HUES64 (cell line): ENCODE measurements around the gene ZC2HC1C.

Experiments used
- H3K27ac ChIP-seq: 2 replicates; pipeline ENCODE4 v1.7.0; 2013; ENCODE audit warnings: low read depth, low read length, inconsistent platforms
- H3K27me3 ChIP-seq: 2 replicates; pipeline ENCODE4 v1.6.1; 2013; ENCODE audit warnings: mild to moderate bottlenecking, low read length; ENCODE audit not compliant: insufficient read depth
- H3K36me3 ChIP-seq: 2 replicates; pipeline ENCODE4 v1.6.1; 2013; ENCODE audit warnings: mild to moderate bottlenecking, low read length; ENCODE audit not compliant: insufficient read depth
- H3K4me1 ChIP-seq: 2 replicates; pipeline ENCODE4 v1.6.1; 2013; ENCODE audit warnings: mild to moderate bottlenecking, low read length, moderate library complexity; ENCODE audit not compliant: insufficient read depth
- H3K4me3 ChIP-seq: 2 replicates; pipeline ENCODE4 v1.5.1; 2013; ENCODE audit warnings: mild to moderate bottlenecking, low read length, moderate library complexity
- H3K9ac ChIP-seq: 2 replicates; pipeline ENCODE4 v1.6.1; 2013; ENCODE audit warnings: mild to moderate bottlenecking, low read depth, low read length
- H3K9me3 ChIP-seq: 2 replicates; pipeline ENCODE4 v1.6.1; 2013; ENCODE audit warnings: low read depth, low read length; ENCODE audit not compliant: insufficient read depth
- WGBS: fragments of 150-250, 120-280 bp; methylation state at CpG from one replicate; pipeline ENCODE4 v1.1.7; 2013; ENCODE audit warnings: missing lambda C conversion rate; 5-methylcytosine and 5-hydroxymethylcytosine counted together

The ZC2HC1C gene

DNA sequence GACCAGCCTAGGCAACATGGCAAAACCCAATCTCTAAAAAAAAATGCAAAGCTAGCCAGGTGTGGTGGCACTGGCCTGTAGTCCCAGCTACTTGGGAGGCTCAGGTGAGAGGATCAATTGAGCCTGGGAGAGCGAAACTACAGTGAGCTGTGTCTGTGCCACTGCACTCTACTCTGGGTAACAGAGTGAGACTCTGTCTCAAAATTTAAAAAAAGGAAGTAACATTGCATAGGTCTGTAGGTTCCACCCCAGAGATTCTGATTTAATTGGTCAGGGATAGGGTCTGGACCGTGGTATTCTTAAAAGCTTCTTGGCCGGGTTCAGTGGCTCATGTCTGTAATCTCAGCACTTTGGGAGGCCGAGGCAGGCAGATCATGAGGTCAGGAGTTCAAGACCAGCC, 26.2 kb downstream of the ZC2HC1C start:
- Histone ChIP-seq H3K27me3 (no peaks in the 10 kb centered on the region), H3K4me3 (no peak overlapping the region), H3K9ac (no peak overlapping the region), H3K4me1 (peaks cover 8% of the 10 kb centered on the region; the same call in 1 of the 2 replicates), H3K9me3 (no peaks in the 10 kb centered on the region), H3K27ac (no peak overlapping the region), H3K36me3 (peaks cover 80% of the 10 kb centered on the region)
- WGBS, result 95% methylated on average over 4 of the region's 4 CpGs

DNA sequence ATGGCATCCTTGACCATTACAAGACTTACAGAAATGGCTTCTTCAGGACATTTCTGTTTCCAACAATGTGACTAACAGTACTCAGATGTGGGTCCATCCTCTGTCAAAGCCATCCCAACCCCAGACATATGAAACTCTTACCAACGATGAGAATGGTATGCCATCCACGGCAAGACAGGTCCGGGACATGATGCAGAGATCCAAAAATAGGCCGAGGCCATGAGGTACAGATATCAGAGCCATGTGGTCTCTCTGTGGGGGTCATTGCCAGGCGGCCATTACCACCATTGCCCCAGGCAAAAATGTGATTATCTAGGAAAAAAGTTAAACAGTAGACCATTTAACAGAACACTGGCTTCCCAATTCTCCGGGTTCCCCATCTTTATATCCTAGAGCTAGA, 27.5 kb downstream of the ZC2HC1C start:
- H3K9me3 ChIP-seq, result no peaks in the 10 kb centered on the region
- 94% methylated on average over 6 of the region's 6 CpGs for WGBS
- H3K9ac ChIP-seq, result no peak overlapping the region
- peaks cover 82% of the 10 kb centered on the region for H3K36me3 ChIP-seq
- peaks cover 8% of the 10 kb centered on the region; the same call in 1 of the 2 replicates for H3K4me1 ChIP-seq
- H3K4me3 ChIP-seq, result no peak overlapping the region
- no peaks in the 10 kb centered on the region for H3K27me3 ChIP-seq
- no peak overlapping the region for H3K27ac ChIP-seq

DNA sequence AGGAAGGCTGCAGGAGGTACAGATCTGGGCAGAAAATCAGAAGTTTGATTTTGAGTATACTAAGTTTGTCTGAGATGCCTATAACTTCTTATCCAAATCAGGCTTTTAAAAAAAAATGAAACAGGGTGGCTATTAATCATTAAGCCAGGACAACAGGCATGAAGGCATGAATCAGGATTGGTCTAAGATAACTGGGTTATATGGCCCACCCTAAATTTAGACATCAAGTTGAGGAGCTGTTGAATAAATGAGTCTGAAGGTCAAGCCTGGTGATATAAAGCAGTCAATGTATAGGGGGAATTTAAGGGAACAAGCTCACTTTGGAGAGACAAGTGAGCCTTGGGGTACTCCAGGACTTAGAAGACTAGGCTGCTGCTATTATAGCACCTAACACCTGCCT, 28.8 kb downstream of the ZC2HC1C start:
- Histone ChIP-seq H3K9ac (no peak overlapping the region), H3K9me3 (no peaks in the 10 kb centered on the region), H3K4me1 (peaks cover under 1% of the 10 kb centered on the region; the same call in 1 of the 2 replicates), H3K36me3 (peaks cover 88% of the 10 kb centered on the region), H3K4me3 (no peak overlapping the region), H3K27ac (no peak overlapping the region), H3K27me3 (no peaks in the 10 kb centered on the region)

DNA sequence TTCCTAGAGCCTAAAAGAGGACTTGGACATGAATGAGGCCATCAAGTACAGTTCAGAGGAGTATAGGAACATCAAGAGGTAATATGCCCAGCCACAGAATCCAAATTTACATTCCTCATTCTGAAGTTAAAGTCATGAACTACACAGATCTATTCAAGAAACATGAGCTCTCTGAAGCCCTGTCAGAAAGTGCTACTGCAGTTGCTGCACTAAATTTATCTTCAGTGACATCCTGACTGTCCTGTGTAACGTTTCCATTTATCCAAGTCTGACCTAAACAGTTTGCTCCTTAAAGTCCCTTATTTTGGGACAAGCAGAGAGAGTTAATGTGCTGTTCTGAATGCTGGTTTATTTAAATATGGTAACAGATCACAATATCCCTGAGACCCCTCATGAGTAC, 29.2 kb downstream of the ZC2HC1C start:
- H3K4me3 ChIP-seq, result no peak overlapping the region
- no peak overlapping the region for H3K9ac ChIP-seq
- peaks cover 90% of the 10 kb centered on the region for H3K36me3 ChIP-seq
- no peak overlapping the region for H3K27ac ChIP-seq
- H3K27me3 ChIP-seq, result no peaks in the 10 kb centered on the region
- H3K4me1 ChIP-seq, result no peaks in the 10 kb centered on the region
- WGBS, result 93% methylated on average over 1 of the region's 1 CpG
- no peaks in the 10 kb centered on the region for H3K9me3 ChIP-seq

DNA sequence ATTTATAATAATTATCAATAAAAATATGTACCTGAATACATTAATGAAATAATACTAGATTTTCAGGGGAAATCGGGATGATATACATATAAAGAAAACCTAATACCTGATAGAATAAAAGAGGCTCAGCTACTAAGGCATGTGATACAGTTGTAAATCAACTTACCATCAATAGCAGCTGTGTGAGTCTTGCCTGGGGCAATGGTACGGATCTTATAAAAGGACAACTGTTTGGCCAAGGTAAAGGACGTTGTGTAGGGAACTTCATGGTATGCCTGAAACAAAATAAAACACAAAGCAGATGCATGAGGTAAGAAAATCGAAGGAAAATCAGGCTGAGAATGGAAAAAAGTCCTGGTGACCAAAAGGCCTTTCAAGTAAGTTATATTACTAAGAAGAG, 32.0 kb downstream of the ZC2HC1C start:
- Histone ChIP-seq H3K4me3 (no peak overlapping the region), H3K4me1 (no peaks in the 10 kb centered on the region), H3K36me3 (peaks cover 87% of the 10 kb centered on the region), H3K9me3 (no peaks in the 10 kb centered on the region), H3K27ac (no peak overlapping the region), H3K27me3 (no peaks in the 10 kb centered on the region), H3K9ac (no peak overlapping the region)
- WGBS, result 84% methylated on average over 3 of the region's 4 CpGs

DNA sequence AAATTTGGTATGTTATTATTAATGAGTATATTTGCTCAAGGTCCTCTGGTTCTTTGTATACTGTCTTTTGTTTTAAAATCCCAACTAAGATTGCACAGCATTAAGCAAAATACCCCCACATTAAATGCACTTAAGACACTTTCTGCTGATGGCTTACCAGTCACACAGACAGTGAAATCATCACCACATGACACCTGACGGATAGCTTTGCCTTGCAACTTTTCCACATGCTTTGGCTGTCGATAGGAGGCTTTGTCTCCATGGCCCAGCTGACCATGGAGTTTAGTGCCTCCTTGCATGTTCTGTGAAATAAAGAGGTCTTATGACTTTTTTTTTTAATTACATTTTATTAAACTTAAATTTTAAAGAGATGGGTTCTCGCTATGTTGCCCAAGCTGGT, 37.7 kb downstream of the ZC2HC1C start:
- WGBS, result 92% methylated on average over 3 of the region's 3 CpGs
- Histone ChIP-seq H3K36me3 (peaks cover 91% of the 10 kb centered on the region), H3K4me1 (no peaks in the 10 kb centered on the region), H3K27me3 (no peaks in the 10 kb centered on the region), H3K9ac (no peak overlapping the region), H3K4me3 (no peak overlapping the region), H3K27ac (no peak overlapping the region), H3K9me3 (no peaks in the 10 kb centered on the region)

DNA sequence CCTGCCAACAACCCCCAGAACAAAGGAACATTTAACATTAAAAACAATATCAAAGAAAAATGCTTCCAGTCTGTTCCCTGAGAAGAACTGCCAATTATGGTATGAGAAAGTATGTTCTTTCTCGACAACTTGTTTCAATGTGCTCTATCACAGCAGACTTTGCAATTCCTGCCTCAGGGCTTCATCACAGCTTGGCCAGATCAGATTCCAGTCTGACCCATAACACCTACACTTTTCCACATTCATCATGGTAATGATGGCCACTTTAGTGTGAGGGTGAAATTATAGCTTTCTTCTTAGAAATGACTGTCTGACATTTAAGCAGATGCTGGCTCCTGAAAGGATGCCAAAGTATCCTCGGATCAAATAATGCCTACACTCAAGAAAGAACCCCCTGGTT, 40.4 kb downstream of the ZC2HC1C start:
- H3K27me3 ChIP-seq, result no peaks in the 10 kb centered on the region
- no peak overlapping the region for H3K27ac ChIP-seq
- no peak overlapping the region for H3K9ac ChIP-seq
- no peak overlapping the region for H3K4me3 ChIP-seq
- H3K36me3 ChIP-seq, result peaks cover 96% of the 10 kb centered on the region
- H3K9me3 ChIP-seq, result no peaks in the 10 kb centered on the region
- H3K4me1 ChIP-seq, result no peaks in the 10 kb centered on the region
- 94% methylated on average over 1 of the region's 2 CpGs for WGBS

DNA sequence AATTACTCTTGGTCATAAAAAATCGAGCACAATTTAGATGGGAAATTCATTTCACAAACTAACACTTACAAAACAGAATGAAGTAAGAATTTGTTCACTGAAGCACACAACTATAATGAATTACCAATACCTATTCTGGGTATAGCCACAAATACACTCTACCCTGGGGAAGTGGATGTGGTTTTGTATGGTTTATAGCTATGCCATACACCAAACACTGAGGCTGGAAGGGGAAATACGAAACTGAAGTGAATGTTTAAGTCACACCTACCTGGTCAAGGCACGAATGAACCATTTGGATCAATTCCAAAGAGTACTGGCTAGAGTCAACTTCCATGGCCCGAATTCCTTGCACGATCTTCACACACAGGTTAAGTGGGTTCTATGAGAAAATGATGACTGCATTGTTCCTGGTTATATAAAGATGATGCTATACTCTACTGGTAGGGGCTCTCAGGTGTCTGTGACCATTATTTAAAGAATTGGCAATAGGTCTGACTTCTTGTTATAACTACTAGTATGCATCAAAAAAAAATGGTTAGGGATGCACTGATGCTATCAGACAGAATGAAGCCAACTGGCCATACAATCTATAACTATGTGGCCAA, 44.6 kb downstream of the ZC2HC1C start:
- no peaks in the 10 kb centered on the region for H3K27me3 ChIP-seq
- no peak overlapping the region for H3K4me3 ChIP-seq
- peaks cover 99% of the 10 kb centered on the region for H3K36me3 ChIP-seq
- no peak overlapping the region for H3K27ac ChIP-seq
- no peaks in the 10 kb centered on the region for H3K4me1 ChIP-seq
- 96% methylated on average over 5 of the region's 5 CpGs for WGBS
- H3K9ac ChIP-seq, result no peak overlapping the region
- no peaks in the 10 kb centered on the region for H3K9me3 ChIP-seq

DNA sequence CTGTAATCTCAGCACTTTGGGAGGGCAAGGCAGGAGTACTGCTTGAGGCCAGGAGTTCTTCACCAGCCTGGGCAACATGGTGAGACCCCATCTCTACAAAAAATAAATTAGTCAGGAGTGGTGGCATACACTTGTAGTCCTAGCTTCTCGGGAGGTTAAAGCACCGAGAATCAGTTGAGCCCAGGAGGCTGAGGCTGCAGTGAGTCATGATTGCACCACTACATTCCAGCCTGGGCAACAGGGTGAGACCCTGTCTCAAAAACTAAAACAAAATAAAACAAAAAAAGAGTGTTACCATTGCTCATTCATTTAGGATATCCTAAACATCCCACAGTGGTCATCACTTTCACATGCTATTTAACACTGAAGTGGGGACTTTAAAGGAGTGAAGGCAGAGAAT, 49.6 kb downstream of the ZC2HC1C start:
- peaks cover under 1% of the 10 kb centered on the region; the same call in 1 of the 2 replicates for H3K4me1 ChIP-seq
- no peaks in the 10 kb centered on the region for H3K9me3 ChIP-seq
- H3K9ac ChIP-seq, result no peak overlapping the region
- H3K27ac ChIP-seq, result no peak overlapping the region
- WGBS, result 97% methylated on average over 2 of the region's 2 CpGs
- no peaks in the 10 kb centered on the region for H3K27me3 ChIP-seq
- peaks cover 71% of the 10 kb centered on the region for H3K36me3 ChIP-seq
- H3K4me3 ChIP-seq, result no peak overlapping the region

DNA sequence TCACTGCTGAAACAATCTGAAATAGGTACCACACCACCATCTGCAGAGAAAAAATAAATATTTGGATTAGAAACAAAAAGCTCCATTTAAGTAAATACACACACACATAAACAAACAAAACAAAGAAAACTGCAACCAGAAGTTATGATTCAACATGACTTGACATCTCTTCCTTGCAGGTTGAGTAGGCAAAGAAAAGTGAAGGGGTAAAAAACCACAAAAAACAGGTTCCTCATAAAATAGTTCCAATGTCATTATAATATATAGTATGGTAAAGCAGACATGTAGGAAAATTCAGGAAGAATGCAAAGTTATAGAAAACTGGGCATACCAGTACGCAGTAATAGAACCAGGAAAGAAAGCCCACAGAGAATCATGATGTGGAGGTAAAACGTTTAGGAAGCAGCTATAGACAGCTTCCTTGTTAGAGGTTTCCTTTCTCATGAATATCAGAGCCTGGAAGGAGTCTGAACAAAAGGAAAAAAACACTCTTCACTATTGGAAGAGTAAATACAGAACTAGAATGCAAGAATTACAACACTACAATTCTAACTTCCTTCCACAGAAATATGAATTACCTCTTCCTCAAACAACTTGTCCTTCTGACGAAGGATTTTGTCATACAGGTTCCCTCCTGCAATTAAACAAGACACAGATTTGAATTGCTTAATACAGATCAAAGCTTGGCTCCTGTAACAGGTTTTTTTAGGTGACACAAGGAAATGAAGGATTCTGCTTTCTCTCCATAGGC, 51.3 kb downstream of the ZC2HC1C start:
- H3K36me3 ChIP-seq, result peaks cover 55% of the 10 kb centered on the region
- 76% methylated on average over 3 of the region's 3 CpGs for WGBS
- no peak overlapping the region for H3K9ac ChIP-seq
- H3K4me3 ChIP-seq, result no peak overlapping the region
- H3K4me1 ChIP-seq, result peaks cover 10% of the 10 kb centered on the region; the same call in 1 of the 2 replicates
- H3K27me3 ChIP-seq, result no peaks in the 10 kb centered on the region
- no peak overlapping the region for H3K27ac ChIP-seq
- H3K9me3 ChIP-seq, result no peaks in the 10 kb centered on the region

DNA sequence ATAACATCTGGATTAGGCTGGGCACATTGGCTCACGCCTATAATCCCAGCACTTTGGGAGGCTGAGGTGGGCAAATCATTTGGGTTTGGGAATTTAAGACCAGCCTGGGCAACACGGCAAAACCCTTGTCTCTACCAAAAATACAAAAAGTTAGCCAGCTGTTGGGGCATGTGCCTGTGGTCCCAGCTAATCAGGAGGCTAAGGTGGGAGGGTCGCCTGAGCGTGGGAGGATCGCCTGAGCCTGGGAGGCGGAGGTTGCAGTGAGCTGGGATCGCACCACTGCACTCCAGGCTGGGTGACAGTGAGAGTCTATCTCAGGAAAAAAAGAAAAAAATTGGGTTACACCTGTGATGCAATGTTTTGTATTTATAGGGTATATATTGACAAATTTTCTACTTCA, 52.1 kb downstream of the ZC2HC1C start:
- Histone ChIP-seq H3K27ac (no peak overlapping the region), H3K36me3 (peaks cover 47% of the 10 kb centered on the region), H3K9me3 (no peaks in the 10 kb centered on the region), H3K4me1 (peaks cover 13% of the 10 kb centered on the region; the same call in 1 of the 2 replicates), H3K9ac (no peak overlapping the region), H3K4me3 (no peak overlapping the region), H3K27me3 (no peaks in the 10 kb centered on the region)
- 92% methylated on average over 7 of the region's 7 CpGs for WGBS
